Measurements from ENCODE around the gene GARNL3.

GRCh38 chr9:127345566-127345965 lies 81.0 kb downstream of the GARNL3 start:
- TF ChIP-seq CTCF (IDR thresholded peaks at IDR 0.05) (no peak), EZH2 (IDR thresholded peaks at IDR 0.05; ENCODE audit: borderline replicate concordance, insufficient read depth, low read depth, low read length, poor library complexity, severe bottlenecking) (no peak)
